NT2/D1 (cell line): ENCODE measurements around the gene TEX101.

ENCODE experiments used
- SUZ12 ChIP-seq: IDR thresholded peaks from 2 replicates; pipeline ENCODE4 v1.6.1; 2011; ENCODE audit not compliant: insufficient read length, insufficient read depth; ENCODE audit errors: extremely low read depth
- YY1 ChIP-seq: IDR thresholded peaks from 2 replicates; pipeline ENCODE4 v1.6.1; 2011; ENCODE audit not compliant: insufficient read length, insufficient read depth
- ZNF274 ChIP-seq: IDR thresholded peaks from 2 replicates; pipeline ENCODE4 v1.6.1; 2011; ENCODE audit warnings: mild to moderate bottlenecking, low read depth, low read length

- TF ChIP-seq YY1 (no peak), ZNF274 (no peak), SUZ12 (no peak)
Measured at GRCh38 chr19:43408043-43408442, 6.6 kb upstream of the TEX101 start.
